HG02885 (cell line): Measurements from ENCODE around the gene RHBDL1.

Experiments used
- ATAC-seq: cut with Tn5 transposase; IDR thresholded peaks from one replicate; pipeline ENCODE4 v1.9.1; 2021; ENCODE audit warnings: mild to moderate bottlenecking; ENCODE audit not compliant: unreplicated experiment, poor library complexity

RHBDL1 gene

DNA sequence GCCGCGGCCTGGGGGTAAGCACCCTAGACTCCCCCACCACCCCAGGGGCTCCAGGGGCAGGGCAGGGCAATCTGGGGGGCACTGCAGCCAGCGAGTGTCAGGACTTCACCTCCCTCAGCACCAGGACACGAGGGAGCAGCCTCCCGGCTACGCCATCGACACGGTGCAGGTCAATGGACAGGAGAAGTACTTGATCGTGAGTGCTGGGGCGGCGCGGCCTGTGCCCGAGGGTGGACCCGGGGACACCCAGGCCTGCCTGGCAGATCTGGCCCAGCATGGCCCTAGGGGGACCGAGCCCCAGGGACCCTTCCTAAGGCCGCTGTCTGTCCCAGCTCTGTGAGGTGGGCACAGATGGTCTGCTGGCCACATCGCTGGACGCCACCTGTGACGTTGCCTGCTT lies 3.1 kb upstream of the RHBDL1 start:
- no peak for ATAC-seq

DNA sequence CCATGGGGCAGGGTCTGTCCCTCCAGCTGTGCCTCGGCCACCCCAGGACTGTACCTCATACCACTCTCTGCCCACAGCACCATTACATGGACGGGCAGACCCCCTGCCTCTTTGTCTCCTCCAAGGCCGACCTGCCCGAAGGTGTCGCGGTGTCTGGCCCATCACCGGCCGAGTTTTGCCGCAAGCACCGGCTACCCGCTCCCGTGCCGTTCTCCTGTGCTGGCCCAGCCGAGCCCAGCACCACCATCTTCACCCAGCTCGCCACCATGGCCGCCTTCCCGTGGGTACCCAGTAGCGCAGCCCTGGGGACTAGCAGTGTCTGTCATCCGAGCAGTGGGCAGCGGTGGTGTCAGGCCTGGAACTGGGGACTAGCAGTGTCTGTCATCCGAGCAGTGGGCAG lies 2.6 kb upstream of the RHBDL1 start:
- ATAC-seq, result no peak

DNA sequence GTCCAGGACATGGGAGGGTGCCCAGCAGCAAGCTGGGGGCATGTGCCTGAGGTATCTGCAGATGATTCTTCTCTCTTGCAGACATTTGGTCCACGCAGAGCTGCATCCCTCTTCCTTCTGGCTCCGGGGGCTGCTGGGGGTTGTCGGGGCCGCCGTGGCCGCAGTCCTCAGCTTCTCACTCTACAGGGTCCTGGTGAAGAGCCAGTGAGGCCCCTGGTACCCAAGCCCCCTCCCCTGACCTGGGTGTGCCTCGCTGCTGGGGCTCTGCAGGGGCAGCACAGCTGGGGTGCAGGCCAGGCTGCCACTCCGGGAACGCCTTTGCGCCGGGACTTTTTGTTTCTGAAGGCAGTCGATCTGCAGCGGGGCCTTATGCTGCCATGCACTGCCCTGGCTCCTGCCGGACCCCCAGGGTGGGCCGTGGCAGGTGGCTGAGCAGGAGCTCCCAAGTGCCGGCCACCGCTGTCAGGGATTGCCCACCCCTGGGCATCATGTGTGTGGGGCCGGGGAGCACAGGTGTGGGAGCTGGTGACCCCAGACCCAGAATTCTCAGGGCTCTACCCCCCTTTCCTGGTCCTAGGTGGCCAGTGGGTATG lies 2.0 kb upstream of the RHBDL1 start:
- ATAC-seq, result no peak

DNA sequence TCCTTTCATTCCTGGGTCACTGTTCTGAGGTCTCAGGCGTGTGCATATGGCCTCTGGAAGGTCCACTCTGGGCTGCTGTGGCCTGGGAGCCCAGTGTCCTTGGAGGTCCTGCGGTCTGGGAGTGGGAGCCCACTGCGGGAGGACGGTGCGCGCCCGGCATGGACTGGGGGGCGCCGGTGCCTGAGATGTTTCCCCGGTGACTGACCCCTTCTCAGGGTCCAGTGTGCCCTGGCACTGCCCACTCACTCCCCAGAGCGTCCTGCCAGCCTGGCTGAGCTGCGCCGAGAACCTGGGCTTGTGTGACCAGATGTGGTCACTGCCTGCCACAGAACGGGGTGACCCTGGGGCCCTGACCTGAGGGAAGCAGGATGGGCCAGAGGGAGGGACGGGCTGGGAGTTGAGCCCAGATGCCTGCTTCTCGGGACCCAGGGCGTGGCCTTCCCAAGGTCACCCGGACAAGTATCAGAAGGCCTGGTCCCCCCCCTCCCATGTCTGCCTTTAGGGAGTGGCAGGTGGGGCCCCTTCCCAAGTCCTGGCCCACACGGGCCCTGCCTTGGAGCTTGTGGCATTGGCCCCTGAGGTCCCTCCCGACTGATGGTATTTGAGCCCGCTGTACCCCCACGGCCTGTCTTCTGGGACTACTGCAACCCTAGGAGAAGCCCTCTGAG lies 1.1 kb upstream of the RHBDL1 start:
- ATAC-seq, result no peak

DNA sequence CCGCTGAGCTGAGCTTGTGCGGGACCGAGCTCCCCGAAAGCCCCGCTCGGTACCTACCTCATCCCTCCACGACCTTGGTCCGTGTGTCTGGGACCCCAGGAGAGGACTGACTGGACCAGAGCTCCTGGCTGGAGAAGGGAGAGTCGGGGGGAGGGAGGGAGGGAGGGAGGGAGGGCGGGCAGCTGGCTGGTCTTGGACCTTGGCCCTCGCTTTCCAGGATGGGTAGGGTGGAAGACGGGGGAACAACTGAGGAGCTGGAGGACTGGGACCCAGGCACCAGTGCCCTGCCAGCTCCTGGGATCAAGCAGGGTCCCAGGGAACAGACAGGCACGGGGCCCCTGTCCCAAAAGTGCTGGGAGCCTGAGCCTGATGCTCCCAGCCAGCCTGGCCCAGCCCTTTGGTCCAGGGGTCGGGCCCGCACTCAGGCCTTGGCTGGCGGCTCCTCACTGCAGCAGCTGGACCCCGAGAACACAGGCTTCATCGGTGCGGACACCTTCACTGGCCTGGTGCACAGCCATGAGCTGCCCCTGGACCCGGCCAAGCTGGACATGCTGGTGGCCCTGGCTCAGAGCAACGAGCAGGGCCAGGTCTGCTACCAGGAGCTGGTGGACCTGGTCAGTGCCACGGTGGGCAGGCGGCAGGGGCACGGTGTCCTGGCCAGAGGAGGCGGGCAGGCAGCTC lies 553 bp downstream of the RHBDL1 start:
- ATAC-seq, result no peak

DNA sequence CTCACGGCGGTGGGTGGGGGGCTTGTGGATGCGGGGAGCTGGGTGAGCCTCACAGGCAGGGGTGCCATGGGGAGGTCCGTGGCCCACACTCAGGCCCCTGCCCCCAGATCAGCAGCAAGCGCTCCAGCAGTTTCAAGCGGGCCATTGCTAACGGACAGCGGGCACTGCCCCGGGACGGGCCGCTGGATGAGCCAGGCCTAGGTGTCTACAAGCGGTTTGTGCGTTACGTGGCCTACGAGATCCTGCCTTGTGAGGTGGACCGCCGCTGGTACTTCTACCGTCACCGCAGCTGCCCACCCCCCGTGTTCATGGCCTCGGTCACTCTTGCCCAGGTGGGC lies 1.1 kb downstream of the RHBDL1 start:
- ATAC-seq, result no peak

DNA sequence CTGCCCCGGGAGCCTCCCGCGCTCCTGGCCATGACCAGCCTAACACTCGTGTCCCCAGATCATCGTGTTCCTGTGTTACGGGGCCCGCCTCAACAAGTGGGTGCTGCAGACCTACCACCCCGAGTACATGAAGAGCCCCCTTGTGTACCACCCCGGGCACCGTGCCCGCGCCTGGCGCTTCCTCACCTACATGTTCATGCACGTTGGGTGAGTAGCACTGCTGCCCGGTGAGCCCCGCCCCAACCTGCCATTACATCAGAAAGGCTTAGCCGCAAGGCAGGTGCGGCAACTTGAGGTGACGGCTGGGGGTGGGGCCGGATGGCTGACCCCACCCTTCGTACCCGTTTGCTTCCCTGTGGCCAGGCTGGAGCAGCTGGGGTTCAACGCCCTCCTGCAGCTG lies 1.4 kb downstream of the RHBDL1 start:
- no peak for ATAC-seq

DNA sequence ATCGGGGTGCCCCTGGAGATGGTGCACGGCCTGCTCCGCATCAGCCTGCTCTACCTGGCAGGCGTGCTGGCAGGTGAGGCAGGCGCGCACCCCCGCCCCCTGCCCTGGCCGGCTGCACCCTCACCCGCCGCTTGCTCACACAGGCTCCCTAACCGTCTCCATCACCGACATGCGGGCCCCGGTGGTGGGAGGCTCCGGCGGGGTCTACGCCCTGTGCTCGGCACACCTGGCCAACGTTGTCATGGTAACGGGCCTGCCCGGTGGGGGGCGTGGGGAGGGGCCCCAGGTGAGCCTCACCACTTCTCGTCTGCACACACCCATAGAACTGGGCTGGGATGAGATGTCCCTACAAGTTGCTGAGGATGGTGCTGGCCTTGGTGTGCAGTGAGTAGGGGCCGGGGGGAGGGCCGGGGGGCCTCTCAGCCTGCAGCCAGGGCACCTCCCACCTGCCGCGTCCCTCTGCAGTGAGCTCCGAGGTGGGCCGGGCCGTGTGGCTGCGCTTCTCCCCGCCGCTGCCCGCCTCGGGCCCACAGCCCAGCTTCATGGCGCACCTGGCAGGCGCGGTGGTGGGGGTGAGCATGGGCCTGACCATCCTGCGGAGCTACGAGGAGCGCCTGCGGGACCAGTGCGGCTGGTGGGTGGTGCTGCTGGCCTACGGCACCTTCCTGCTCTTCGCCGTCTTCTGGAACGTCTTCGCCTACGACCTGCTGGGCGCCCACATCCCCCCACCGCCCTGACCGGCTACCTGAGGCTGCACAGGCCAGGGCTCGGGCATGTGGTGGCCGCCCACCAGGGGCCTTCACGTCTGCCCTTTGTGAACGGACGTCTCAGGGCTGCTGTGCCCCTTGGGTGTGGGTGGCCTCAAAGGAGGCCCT lies 2.1 kb downstream of the RHBDL1 start:
- no peak for ATAC-seq

DNA sequence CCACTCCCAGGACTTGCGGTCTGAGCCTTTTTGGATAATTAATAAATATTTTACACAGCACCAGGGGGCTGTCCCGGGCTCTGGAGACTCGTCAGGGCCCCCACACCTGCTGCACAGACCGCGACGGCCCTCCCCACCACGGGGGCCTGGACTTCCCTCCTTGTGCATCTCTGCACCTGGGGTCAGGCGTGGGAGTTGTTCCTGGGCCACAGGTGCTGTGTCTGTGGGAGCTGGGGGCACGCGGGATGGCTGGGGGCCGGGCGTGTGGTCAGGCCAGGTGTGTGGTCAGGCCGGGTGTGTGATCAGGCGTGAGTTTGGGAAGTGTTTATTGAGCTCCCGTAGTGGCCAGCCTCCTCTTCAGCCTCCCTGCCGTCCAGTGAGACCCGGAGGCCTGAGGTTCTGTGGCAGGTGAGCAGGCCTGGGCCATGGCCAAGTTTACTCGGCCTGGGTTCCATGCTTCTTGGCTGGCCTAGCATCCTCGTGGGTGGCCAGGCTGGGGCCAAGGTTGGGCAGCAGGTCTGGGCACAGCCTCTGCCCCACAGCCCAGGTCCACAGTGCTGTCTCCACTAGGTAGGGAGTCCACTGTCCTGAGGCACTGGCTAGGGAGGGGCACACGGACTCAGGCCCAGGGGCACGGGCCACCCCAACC lies 2.9 kb downstream of the RHBDL1 start:
- ATAC-seq, result no peak

DNA sequence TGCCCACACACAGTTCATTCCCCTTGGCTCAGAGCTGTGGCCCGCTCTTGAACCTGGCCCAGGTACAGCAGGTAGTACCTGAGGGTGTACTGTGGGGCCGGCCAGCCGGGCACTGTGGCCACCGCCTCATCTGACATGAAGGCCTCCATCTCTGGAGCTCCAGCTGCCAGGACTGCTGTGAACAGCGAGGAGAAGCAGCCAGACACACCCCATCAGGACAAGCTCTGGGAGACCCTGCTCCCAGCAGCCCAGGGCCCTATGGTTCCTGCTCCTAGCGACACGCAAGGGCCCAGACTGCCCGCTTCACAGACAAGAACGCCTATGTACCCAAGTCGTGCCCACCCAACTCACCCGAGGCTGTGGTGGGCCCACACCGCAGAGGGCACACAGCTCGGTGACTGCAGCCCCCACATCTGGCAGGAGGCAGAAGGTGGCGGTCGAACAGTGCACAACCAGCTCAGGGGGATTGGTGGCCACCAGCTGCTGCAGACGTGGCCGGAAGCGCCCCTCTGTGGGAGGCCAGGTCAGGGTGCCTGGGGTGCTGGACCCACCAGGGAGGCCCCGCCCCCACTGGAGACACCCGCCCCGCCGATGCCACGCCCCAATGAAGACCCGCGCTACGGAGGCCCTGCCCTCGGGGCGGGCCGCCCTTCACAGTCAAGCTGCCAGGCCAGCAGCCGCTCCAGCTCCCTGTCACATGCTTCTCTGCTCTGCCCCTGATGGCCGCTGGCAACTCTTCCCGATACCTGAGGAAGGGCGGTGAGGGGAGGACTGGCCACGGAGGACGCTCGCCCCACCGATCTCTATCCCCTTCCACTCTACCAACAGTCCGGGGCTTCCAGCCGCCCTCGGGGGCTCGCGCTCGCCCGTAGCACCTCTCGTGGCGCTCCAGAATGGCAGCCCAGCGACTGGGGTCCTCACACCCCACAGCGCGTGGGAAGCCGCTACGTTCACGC lies 3.7 kb downstream of the RHBDL1 start:
- peak; percentile 7 for ATAC-seq

DNA sequence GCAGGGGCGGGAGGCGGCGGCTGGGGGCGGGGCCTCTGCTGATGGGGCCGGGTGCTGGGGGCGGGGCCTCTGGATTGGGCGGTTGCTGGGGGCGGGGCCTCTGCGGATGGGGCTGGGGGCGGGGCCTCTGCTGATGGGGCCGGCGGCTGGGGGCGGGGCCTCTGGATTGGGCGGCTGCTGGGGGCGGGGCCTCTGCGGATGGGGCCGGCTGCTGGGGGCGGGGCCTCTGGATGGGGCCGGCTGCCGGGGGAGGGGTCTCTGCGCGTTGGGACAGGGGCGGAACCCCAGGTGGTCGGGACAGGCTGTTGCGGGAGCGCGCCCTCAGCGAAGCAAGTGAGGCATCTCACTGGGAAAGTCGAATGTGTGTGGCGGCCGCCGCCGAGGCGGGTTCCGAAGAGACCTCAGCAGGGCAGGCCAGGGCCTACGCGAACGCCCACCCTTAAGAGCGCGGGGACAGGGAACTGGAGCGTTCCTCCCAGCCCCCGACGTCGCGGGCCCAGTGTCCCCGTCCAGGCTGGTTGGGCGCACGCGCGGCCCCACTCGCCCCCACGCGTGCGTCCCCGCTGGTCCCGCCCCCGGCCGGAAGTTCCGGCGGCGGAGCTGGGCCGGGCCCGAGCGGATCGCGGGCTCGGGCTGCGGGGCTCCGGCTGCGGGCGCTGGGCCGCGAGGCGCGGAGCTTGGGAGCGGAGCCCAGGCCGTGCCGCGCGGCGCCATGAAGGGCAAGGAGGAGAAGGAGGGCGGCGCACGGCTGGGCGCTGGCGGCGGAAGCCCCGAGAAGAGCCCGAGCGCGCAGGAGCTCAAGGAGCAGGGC lies 4.5 kb downstream of the RHBDL1 start, which contains the start of gene STUB1:
Gene STUB1 (plus strand): TSS at position 597 of the 811 bp plus-strand sequence. CDS start 116 bp downstream, at position 713.
- ATAC-seq, result peak; percentile 49

DNA sequence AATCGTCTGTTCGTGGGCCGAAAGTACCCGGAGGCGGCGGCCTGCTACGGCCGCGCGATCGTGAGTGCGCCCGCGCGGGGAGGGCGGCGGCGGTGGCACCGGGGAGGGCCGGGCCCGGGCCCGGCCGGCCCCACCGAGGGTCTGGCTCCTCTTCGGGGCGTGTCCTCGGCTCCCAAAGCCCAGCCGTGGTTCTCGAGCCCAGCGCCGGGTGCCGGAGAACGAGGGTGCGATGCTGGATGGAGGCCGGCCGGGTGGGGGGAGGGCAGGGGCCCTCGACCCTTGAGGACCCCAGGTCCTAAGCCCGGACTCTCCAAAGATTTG lies 5.1 kb downstream of the RHBDL1 start:
- ATAC-seq, result no peak

DNA sequence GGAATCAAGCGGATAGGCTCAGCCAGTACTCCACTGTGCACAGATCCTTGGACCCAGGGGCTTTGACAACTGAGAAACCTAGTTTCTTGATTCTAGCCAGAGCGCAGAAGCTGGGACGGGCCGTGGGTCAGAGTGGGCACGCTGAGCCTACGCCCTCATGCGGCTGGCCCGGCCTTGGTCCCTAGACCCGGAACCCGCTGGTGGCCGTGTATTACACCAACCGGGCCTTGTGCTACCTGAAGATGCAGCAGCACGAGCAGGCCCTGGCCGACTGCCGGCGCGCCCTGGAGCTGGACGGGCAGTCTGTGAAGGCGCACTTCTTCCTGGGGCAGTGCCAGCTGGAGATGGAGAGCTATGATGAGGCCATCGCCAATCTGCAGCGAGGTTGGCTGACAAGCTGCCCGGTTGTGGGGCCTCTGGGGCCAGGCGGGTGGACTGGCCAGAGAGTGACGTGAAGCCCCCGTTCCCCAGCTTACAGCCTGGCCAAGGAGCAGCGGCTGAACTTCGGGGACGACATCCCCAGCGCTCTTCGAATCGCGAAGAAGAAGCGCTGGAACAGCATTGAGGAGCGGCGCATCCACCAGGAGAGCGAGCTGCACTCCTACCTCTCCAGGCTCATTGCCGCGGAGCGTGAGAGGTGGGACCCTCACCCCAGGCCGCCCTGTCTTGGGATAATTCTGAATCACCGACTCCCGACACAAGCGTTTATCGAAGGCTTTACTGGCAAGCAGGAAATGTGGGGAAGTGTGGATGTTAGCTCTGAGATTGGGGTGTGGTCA lies 5.7 kb downstream of the RHBDL1 start:
- ATAC-seq, result no peak

DNA sequence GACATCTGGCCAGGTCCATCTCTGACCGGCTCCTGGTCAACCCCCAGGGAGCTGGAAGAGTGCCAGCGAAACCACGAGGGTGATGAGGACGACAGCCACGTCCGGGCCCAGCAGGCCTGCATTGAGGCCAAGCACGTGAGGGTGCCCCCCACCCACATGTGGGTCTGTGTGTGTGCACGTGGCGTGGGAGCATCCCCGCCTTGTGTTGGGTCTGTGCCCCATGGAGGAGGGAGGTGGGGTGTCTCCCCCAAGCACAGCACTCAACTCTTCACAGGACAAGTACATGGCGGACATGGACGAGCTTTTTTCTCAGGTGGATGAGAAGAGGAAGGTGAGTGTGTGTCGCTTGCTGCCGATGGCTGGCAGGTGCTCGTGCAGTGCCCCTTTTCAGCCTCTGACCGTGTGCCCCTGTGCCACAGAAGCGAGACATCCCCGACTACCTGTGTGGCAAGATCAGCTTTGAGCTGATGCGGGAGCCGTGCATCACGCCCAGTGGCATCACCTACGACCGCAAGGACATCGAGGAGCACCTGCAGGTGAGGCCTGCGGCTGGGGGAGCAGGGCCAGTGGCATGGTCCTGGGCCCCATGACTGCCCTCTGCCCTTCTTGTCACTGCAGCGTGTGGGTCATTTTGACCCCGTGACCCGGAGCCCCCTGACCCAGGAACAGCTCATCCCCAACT lies 6.4 kb downstream of the RHBDL1 start:
- ATAC-seq, result no peak

DNA sequence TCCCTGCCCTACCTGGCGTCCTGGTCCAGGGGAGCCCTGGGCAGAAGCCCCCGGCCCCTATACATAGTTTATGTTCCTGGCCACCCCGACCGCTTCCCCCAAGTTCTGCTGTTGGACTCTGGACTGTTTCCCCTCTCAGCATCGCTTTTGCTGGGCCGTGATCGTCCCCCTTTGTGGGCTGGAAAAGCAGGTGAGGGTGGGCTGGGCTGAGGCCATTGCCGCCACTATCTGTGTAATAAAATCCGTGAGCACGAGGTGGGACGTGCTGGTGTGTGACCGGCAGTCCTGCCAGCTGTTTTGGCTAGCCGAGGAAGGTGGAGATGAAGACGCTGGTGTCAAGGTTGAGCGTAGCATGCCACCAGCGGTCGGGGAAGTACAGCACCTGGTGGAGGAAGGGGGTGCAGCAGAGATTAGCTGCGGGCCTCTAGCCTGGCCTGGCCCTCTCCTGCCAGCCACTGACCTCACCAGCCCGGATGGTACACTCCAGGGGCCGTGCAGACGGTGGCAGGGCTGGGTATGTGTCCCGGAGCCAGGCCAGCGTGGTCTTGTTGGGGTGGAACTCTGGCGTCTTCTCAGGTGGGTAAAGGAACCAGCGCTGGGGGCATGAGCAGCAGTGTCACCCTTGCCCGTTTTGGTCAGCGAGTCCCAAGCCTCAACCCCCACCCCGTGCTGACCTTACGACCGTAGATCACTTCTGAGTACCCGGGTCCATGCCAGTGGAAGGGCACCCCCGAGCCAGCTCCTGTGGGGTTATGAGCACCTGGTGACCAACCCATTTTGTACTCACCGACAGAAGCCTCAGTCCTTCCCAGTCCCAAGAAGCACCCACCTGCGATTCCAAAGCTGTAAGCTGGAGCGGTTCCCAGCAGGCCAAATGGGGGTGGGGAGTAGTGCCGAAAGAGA lies 7.3 kb downstream of the RHBDL1 start:
- ATAC-seq, result no peak

DNA sequence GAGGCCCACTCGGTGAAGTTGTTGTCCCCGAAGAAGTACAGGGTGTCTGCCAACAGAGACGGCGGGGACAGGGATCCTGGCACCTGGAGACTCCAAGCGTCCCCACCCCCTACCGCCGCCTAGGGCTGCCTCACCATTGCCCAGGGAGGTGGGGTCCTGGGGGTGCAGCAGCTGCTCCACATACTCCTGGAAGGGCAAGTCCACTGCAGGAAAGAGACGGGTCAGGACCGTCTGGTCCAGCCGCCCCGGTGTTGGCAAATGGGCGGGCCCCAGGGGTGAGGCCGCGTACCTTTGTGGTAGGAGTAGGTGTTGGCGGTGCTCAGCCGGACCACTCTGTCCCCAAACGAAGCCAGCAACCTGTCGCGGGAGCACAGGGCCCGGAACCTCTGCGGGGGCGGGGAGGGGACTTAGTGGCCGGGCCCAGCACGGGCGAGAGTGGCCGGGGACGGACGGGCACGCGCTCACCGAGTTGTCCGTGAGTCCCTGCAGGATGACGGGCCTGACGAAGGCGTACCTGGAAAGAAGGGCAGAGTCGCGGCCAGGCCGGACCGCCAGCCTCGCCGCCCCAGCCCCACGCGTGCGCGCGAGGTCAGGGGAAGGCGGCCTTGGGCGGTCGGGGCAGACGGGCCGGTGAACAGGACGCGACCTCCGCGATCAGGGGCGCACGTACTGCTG lies 8.1 kb downstream of the RHBDL1 start:
- ATAC-seq, result no peak
